SHP77 treated with DMSO at 0.1 percent for 48 hours (cell line): ENCODE results near the gene SMYD3.
"Not testable (repeated sequence)": the region's sequence is repeated elsewhere in the genome, so short reads cannot be mapped to it uniquely, and the experiment has no call there.

Source experiments
- DNase-seq: peaks from one replicate; lab custom pipeline; 2025; lab: John Stamatoyannopoulos, UW

Gene SMYD3

DNA sequence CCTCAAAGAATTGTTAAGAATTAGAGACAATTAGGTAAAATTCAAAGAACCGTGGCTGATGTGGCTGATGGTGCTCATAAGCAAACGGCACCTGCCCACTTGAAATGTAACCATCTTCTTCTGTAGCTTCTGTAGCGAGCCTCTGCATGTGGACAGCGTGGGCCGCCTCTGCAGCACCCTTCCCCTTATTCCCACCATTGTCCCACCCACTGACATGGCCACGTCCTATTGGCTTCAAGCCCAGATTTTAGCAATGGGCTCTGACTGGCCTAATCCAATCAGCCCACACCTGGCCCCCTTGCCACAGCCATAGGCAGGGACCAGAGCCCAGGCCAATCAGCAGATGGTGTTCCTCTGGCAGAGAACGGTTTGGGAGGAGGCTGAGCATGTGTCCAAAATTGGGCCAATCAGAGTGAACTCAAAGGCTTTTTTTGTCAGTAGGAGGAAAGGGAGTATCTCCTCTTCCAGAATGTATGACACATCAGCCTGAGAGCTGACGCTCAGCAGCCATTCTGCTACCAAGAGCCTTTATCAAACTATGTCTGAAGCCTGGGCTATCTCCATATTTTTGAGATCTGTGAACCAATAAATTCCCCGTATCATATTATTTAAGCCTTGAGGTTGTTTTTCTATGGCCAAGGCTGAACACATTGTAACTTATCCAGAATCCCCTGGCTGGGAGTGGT, 518.5 kb downstream of the SMYD3 start:
- peak; percentile 96 for DNase-seq

DNA sequence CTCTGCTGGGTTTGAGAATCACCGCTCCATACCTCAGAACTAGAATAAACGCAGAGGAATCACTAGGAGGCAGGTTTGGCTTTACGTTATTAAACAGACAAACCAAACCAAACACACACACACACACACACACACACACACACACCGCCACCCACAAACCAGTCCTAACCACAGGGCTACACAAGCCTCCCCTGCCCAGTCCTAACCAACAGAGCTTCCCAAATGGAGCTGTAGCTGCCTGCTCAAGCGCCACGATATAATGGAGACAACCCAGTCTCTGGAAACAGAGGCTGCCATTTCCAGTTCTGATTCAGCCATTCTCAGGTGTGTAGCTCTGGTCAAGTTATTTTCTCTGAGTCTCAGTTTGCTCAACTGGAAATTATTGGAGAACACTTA, 519.1 kb downstream of the SMYD3 start:
- DNase-seq, result no peak

DNA sequence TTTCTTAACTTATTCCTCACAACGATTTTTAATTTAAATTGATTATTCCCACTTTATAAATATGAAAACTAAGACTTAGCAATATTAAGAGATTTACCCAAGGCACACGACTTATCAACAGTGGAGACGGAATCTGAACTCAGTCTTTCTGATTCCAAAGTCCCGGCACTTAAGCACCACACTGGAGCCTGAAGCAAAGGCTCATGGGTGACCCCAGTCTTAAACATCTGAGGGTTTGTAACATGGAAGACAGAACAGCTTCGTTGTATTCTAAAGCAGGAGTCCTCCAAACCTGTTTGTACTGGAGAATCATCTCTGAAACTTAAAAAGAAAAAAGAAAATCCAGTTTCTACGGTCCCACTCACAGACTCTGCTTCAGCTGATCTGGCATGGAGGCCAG, 519.5 kb downstream of the SMYD3 start:
- DNase-seq, result no peak

DNA sequence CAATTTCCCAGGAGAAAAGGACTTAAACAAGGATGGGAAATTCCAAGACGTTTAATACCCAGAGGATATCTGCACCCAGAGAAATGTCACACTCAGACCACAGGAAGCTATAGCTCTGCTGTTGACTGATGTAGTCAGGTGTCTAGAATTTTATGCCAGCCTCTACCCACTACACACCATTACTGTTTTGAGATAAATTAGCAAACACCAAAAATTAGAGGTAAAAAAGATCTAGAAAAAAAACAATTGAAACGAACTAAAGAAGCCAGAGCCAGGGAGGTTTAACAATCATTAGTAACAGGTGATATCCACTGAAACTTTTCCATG, 519.9 kb downstream of the SMYD3 start:
- no peak for DNase-seq

DNA sequence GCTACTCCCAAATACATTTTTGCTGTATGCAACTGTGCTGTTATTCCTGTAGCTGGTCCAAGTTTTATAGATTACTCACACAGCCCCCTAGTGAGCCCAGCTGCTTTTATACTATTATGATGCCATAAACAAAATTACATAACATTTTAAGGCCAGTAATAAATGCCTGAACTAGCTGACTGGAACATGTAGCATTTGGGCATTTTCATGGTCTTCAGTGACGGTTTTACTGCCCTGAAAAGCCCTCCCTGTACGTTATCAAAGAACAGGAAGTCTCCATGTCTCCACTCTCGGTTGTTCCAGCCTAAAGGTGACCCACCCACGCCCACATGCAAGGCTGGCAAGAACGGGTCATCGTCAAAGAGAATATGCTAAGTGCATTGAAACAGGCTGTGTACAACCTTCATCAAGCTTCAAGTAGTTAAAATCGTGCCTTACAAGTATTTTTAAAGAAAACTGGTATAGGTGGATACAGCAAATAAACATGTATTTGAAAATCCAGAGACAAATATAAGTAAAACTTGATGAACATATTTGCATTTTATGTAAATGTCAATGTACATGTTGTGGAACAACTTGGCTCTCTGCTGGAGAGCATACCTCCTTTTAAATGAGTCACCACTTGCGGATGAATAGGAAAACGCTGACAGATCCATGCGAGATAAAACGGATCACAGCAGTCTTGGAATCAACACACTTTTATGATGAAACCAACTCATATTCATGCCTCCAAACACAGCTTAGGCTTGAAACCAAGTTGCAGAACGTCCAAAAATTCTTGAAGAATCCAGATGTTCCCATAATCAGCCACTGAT, 520.5 kb downstream of the SMYD3 start:
- no peak for DNase-seq

DNA sequence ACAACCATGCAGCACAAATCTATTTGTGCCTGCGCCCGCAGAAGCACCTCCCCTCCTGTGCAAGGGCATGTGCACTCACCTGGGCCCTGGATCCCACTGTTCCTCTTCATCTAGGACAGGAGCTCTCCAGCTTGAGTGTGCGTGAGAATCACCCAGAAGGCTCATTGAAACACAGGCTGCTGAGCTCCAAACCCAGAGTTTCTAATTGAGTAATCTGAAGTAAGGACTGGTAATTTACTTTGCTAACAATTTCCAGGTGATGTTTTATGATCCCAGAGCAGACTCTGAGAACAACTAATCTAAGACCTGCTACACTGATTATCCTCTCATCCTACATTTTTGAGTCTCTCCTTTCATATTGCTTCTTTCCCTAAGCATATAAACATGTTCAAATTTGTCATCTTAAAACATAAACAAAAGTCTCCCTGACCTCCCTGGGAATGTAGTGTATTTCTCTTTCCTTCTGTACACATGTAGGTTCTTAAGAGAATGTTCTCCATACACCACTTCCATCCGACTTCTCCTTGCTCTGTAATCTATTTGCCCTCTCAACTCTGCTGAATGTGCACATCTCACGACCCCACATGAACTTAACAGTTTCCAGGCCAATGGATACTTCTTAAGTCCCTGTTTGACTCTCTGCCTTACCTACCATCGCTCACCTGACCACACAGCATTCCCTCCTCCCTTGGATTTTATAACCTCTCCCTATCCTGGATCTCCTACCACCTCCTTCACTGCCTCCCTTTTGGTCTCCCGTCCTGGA, 522.5 kb downstream of the SMYD3 start:
- DNase-seq, result no peak

DNA sequence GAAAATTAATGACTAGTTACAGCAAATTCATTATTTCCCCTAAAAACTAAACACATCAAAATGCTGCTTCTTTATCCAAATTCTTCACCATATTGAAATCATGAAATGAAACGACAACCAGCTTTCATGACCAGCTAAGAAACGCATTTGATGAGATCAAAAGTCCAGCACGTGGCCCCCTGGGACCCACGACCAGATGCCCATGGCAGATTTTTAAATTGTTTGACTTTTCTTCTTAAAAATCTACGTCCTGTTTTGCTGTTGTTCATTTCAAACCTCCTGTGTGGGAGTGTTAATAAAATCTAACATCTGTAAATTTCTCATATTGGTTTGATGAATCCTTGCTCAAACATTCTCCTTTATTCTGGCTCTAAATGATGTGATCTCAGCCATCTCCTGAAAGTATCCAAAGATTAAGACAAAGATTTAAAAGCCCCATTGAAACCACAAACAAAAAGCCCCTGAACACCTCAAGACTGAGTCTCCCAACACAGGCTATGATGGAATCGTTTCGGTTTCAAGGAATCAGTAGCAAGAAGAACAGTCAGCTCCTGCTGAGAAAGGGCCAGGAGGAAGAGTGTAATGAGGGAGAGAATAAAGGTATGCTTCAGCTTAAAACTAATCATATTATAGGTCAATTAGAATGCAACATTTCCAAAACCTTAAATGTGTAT, 523.6 kb downstream of the SMYD3 start:
- no peak for DNase-seq

DNA sequence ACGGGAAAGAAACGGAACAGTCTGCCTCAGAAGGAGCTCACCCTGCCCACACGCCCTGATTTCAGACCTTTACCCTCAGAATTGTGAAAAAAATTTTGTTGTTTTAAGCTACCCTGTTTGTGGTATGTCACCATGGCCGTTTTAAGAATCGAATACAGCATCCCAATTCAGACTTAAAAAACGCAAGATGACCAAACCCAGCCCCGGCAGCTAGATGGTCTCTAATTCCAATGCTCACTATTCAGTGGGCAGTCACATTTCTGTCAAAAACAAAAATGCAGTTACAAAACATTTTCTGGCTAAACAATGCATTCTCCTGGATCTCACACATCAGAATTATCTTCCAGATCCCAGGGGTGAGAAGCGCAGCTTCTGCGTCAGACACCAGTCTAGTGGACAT, 527.5 kb downstream of the SMYD3 start:
- DNase-seq, result no peak

DNA sequence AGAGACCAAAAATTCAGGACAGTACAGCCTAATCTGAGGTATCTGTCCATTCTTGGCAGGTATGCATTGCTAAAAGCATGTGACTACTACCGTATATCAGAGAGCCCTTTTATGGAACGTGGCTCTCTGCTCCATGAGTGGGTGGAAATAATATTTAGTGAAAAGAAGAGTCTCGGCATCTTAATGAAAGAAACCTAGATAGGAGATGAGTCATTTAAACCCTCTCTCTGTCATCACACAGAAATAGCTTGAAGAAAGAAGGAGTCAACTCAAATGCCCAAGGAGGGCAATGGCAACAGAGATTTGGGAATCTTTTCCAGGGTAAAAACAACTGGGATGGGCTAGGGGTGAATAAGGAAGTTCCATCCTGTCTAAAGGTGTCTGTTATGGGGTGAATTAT, 528.2 kb downstream of the SMYD3 start:
- DNase-seq, result no peak

DNA sequence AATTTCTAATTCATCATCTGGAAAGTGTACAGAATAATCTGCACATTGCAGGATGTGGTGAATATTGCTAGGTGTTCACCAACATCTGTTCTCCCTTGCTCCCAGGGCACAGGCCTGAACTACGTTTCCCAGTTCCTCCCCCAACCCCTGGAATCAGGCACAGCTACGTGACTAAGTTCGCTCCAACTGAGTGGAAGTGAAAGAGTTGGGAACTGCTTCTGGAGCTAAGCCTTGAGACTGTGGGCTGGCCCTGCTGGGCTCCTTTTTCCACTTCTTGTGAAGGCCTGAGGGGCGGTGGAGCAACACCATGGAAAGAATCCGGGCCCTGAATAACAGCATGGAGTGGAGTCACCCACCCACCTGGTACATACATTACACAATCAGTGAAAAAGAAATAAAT, 534.6 kb downstream of the SMYD3 start:
- DNase-seq, result no peak

DNA sequence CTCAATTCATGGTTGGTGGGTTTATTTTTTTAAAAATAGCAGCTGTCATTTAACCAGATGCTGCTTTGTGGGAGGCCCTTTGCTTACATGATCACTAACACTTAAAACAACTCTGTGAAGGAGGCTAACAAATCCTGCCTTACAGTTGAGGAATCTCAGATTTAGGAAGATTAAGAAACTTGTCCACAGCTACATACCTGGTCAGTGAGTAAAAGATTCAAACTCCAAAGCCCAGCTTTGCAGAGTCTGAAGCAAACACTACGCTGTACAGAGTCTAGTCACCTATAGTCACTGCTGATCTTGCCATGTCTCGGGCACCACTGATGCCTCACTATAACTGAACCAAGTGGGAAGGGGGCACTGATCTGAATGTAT, 535.4 kb downstream of the SMYD3 start:
- DNase-seq, result no peak

DNA sequence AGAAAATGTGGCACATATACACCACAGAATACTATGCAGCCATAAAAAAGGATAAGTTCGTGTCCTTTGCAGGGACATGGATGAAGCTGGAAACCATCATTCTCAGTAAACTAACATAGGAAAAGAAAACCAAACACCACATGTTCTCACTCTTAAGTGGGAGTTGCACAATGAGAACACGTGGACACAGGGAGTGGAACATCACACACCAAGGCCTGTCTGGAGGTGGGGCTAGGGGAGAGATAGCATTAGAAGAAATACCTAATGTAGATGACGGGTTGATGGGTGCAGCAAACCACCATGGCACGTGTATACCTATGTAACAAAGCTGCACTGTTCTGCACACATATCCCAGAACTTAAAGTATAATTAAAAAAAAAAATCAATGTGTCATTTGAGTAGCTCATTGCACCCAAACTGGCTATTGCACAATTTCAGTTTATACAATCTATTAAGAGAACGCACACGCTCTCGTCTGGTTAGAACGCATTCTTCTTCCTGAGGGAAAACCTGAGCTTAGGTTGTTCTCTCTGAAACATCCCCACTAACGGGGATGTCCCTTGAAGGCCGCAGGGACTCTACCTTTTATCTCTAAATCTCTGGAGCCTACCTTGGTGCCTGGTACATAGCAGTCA, 535.9 kb downstream of the SMYD3 start:
- not testable (repeated sequence) for DNase-seq

DNA sequence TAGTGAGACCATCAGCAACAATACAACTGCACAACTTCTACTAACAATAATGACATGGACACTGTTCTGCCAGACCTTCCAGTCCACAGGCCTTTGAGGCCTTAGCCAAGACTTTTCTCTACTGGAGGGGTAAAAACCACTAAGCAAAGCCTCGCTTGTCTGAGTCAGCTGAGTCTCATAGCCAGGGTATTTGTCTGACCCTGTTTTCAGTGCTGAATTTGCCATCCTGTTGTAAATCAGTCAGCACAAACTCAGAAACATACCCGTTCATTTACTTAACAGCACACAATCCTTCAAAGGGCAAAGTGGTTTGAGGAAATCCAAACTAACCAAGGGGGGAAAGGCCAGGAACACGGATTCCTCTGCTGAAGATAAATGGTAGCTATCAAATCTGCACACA, 537.8 kb downstream of the SMYD3 start:
- no peak for DNase-seq

DNA sequence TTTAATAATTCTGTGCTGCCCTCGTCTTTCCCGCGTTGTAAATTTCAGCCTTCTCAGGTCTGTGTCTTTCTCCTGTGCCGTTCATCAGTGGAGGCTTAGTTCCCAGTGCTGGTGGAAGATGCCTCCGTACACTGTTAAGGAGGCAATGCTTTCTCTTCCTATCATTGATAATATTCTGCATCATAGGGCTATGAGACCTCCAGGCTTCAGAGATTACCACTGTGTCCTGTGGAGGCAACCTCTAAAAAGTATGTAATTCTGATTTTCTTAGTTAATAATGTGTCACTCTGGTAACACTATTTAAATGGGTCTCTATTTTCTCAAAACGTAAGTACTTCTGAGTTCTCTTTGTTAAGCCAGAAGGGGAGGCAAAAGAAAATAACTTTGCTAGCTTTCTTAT, 538.3 kb downstream of the SMYD3 start:
- no peak for DNase-seq

DNA sequence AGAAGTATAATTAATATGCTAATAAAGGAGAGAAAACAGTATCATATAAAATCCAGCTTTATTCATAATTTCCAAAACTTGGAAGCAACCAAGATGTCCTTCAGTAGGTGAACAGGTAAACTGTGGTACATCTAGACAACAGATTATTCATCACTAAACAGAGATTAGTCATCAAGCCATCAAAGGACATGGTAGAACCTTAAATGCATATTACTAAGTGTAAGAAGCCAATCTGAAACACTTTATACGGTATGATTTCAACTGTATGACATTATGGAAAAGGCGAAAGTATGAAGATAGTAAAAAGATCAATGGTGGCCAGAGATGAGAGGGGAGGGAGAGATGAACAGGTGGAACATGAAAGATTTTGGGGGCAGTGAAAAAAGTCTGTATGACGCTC, 541.7 kb downstream of the SMYD3 start:
- no peak for DNase-seq

DNA sequence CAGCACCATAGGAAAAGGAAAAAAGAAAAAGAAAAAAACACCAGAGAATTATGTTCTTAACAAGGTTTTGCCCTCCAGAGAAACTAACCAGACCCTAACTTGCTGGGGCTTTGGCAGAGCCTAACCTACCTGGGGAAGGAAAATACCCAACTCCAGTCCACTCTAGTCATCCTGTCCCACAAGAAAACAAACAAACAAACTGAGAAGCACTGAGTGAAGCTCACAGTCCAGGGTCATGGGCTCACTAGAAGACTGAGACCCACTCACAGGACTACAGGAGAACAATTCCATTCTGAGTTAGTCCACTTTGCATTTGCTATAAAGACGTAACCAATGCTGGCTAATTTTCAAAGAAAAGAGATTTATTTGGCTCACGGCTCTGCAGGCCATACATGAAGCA, 543.4 kb downstream of the SMYD3 start:
- no peak for DNase-seq

DNA sequence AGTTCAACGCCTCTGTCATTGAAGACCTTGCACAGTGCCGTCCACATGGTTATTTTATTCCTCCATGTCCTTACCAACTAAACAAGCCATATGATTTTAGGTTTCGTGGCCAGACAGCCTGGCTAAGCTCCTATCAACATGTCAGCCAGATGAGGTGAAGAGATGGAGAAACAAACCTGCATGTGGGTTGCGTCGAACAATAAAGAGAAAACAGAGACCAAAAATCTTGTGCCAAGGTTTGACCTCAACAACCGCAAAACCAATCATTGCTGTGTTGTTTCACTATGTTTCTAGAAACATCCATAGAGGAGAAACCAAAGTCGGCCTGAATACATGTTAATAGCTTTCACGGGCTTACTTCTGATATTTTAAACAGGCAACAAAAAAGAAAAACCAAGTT, 544.6 kb downstream of the SMYD3 start:
- DNase-seq, result no peak

DNA sequence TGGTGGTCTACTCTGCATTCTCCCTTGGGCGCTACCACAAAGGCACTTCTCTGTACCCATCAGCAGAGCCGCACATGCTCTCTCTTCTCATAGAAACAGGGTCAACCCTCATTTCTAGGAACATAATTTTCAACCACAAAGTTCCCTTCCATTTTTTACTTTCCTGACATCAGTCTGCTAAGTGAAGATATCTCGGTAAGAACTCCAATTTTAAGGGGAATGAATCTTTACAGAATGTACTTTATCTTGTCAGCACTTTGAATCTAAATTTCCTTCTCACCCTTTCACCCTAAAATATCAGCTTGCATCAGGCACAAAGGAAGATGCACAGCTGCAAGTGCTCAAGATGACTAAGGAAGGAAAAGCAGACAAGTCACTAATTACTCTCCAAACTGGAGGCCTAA, 545.9 kb downstream of the SMYD3 start:
- no peak for DNase-seq

DNA sequence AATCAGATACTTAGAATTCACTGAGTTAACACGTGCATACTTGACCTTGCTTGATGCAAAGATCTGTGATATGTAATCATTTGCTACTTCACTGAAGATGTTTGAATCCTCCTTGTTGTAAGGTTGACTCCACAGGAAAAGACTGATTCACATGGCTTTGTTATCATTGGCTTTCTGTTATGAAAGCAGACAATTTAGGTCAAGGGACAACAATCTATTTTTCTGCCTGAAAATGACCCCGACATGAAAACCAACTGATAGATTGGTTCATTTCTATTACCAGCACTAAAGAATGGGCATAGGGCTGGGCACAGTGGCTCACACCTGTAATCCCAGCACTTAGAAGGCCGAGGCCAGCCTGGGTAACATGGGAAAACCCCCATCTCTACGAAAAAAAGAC, 546.9 kb downstream of the SMYD3 start:
- DNase-seq, result no peak

DNA sequence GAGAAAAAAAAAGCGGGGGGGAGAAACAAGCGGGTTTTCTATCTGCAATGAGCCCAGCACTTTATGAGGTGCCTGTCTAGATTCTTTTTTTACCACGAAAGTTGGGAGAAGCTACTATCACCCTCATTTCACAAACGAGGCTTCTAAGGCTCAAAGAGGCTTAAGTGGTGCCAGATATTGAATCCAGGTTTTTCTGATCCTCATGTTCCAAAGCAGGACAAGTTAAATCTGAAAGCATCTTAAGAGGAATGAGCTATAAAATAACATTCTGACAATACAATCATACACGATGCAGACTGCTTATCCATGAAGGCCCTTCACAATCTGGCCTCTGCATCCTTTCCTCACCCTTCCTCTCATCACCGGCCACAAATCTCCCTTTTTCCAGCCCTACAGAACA, 549.1 kb downstream of the SMYD3 start:
- no peak for DNase-seq

DNA sequence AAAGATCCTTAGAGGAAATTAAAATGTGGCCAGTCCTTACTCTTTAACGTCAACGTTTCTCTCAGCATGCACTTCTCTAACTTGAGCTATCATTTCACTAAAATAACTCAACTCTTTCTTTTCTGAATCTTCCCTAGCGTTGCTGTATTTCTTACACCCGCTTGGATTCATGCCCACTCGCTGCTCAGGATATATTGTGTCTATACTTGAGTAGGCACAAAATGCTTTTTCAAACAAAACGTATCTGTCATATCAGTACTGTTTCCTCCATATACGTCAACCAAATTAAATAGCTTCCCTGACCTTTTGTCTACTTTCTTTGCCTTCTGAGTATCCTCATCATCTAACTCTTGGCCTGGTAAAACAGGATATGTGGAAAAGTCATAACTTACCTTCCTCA, 549.7 kb downstream of the SMYD3 start:
- DNase-seq, result no peak

DNA sequence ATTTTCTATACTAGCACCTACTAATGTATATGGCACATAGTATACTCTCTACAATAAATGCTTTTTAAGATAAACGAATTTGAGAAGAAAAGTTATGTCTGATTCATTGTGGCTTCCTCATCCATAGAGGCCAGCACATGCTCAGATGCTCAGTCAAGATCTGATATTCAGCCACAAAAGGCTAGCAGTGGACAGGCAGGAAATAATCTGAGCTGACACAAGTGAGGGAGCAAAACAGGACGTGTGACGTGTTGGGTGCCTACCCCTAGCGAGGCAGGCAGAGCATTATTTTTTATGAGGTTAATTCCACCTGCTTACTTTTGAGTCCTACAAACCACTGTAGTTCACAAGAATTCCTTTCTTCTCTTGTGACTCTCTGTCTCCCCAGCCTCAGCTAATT, 550.9 kb downstream of the SMYD3 start:
- no peak for DNase-seq
